Measurements from ENCODE around the gene SAMD15.

GRCh38 chr14:77356899-77357298, 20.3 kb upstream of the SAMD15 start:
- no peak for TF ChIP-seq CTCF (IDR thresholded peaks at IDR 0.05)
- no peak for TF ChIP-seq POLR2A (IDR thresholded peaks at IDR 0.05)

Measured in body of pancreas (tissue), 4 donors.